SU-DHL-6 (cell line): Measurements from ENCODE around the gene PCDHB2.
"Not testable (repeated sequence)": the region's sequence is repeated elsewhere in the genome, so short reads cannot be mapped to it uniquely, and the experiment has no call there.

Experiments
- EZH2phosphoT487 ChIP-seq: fragments of 200-600 bp; sonication (generic), shearing (Covaris generic); conservative IDR thresholded peaks from 2 replicates; pipeline ENCODE4 v1.6.1; 2018; ENCODE audit warnings: mild to moderate bottlenecking, antibody characterized with exemption, low read length, moderate library complexity, mixed read lengths
- TF ChIP-seq, protein P1 (sequence below): fragments of 200-600 bp; sonication (generic); IDR thresholded peaks from one replicate; pipeline ENCODE4 v1.5.1; 2017; ENCODE audit warnings: antibody characterized with exemption, mild to moderate bottlenecking, low read length, moderate library complexity; ENCODE audit not compliant: insufficient read depth, poor library complexity, severe bottlenecking

DNA sequence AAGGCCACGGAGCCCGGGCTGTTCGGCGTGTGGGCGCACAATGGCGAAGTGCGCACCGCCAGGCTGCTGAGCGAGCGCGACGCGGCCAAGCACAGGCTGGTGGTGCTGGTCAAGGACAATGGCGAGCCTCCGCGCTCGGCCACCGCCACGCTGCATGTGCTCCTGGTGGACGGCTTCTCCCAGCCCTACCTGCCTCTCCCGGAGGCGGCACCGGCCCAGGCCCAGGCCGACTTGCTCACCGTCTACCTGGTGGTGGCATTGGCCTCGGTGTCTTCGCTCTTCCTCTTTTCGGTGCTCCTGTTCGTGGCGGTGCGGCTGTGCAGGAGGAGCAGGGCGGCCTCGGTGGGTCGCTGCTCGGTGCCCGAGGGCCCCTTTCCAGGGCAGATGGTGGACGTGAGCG is 8.1 kb downstream of the PCDHB2 start:
- TF ChIP-seq, protein P1, sequence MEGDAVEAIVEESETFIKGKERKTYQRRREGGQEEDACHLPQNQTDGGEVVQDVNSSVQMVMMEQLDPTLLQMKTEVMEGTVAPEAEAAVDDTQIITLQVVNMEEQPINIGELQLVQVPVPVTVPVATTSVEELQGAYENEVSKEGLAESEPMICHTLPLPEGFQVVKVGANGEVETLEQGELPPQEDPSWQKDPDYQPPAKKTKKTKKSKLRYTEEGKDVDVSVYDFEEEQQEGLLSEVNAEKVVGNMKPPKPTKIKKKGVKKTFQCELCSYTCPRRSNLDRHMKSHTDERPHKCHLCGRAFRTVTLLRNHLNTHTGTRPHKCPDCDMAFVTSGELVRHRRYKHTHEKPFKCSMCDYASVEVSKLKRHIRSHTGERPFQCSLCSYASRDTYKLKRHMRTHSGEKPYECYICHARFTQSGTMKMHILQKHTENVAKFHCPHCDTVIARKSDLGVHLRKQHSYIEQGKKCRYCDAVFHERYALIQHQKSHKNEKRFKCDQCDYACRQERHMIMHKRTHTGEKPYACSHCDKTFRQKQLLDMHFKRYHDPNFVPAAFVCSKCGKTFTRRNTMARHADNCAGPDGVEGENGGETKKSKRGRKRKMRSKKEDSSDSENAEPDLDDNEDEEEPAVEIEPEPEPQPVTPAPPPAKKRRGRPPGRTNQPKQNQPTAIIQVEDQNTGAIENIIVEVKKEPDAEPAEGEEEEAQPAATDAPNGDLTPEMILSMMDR, result not testable (repeated sequence)
- TF ChIP-seq EZH2phosphoT487, result not testable (repeated sequence)
